AG10803 (cell line): ENCODE results near the gene VWA8.

Experiments
- DNase-seq: peaks from one replicate; pipeline ENCODE4 v3.0.0; 2010; ENCODE audit warnings: low read depth
- H3K4me3 ChIP-seq: 2 replicates; pipeline ENCODE4 v1.5.1; 2011; ENCODE audit warnings: mild to moderate bottlenecking, low read length, control low read depth
- TF ChIP-seq, protein P1 (sequence below): conservative IDR thresholded peaks from 2 replicates; pipeline ENCODE4 v1.5.1; 2011; ENCODE audit warnings: mild to moderate bottlenecking, low read length, control low read depth, inconsistent platforms

VWA8 gene

DNA sequence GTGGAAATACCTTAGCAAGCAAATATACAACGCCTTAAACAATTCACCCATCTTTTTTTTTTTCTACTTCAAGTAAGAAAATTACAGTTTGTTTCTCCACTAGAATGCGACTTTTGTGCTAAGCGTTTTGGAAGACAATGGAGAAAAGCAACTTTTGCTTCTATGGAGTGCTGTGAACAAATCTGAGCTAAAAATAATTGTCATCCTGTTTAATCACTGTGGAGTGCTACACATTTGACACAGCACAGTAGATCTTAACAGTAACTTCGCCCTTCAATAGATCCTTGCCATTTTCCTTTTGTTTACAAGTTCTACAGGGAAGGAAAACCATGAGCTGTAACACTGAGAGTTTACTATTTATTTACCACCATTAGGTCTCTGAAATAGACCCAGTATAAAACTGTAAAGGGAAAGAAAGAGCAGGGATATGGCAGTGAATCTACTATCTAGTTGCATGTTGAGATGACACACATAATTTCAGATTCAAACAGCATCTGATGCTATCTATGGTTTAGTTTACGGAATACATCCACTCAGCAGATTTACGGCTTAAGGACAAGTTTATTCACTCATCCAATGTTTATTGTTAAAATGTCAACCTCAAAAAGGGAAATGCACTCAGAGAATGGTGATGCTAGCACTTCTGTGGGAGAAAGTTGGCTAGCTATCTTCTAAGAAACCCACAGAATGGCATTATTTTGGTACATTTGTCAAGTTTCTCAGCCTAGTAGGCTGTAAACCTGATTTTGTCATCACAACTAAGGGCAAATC is 175.3 kb downstream of the VWA8 start:
- DNase-seq: no peak
- H3K4me3 ChIP-seq: no peak overlapping the region
- TF ChIP-seq, protein P1, sequence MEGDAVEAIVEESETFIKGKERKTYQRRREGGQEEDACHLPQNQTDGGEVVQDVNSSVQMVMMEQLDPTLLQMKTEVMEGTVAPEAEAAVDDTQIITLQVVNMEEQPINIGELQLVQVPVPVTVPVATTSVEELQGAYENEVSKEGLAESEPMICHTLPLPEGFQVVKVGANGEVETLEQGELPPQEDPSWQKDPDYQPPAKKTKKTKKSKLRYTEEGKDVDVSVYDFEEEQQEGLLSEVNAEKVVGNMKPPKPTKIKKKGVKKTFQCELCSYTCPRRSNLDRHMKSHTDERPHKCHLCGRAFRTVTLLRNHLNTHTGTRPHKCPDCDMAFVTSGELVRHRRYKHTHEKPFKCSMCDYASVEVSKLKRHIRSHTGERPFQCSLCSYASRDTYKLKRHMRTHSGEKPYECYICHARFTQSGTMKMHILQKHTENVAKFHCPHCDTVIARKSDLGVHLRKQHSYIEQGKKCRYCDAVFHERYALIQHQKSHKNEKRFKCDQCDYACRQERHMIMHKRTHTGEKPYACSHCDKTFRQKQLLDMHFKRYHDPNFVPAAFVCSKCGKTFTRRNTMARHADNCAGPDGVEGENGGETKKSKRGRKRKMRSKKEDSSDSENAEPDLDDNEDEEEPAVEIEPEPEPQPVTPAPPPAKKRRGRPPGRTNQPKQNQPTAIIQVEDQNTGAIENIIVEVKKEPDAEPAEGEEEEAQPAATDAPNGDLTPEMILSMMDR: no peak

DNA sequence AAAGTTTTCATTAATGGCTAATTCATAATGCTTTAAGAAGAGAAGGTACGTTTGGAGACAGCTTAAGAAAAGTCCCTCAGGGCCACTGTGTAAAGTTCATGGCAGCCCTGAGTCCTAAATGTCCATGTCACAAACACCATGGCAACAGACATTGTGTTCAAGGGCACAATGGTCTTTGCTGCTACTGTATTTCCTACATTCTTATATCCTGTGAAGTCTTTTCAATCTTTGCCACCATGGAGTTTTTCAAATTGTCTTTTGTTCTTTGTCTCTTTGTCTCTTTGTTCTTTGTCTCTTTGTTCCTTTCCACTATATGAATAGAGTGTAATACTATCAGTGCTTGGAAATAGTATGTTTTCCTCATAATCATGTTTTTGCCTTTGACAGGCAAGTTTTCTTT is 178.8 kb downstream of the VWA8 start:
- TF ChIP-seq, protein P1: no peak
- H3K4me3 ChIP-seq: no peak overlapping the region
- DNase-seq: no peak

DNA sequence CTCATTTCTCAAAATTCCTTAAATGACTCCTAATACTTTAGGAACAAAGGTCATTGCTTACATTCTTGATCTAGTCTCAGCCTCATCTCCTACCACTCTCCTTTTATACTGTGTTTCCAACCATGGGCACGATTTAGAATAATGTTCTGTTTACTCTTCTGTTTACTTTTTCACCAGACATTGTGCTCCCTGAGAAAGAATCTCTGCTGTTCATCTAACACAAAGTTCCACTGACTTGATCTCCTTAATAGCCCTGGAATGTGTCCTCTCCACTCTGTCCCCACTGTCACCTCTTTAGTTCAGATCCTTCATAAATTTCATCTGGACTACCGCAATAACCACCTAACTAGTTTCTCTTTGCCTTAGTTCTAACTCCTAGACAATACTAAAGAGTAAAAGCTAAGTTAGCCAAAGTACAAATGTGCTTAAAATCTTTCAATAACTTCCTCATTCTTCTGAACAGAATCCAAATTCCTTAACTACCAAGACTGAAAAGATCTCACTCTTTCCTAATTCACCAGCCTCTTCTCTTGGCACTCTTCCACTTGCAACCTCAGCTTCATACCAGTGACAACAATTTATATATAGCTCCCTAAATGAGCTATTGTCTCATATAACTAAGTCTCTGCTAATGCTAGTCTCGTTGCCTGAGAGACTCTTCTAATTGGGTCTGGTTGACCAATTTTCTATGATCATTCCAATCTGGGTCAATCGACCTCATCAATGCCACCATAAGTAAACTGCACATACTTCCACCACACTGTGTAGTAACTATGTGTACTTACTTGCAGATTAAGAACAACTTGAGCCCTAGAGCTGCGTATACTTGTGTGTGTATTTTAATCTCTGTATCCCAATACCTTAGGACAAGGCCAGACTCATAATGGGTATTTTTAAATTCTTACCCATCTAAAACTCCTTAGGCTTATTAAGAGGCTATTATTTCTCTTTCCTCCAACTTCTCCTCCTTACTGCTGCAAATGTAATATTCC is 179.9 kb downstream of the VWA8 start:
- TF ChIP-seq, protein P1: no peak
- H3K4me3 ChIP-seq: peak overlapping the region; percentile 20
- peak; percentile 98 for DNase-seq

DNA sequence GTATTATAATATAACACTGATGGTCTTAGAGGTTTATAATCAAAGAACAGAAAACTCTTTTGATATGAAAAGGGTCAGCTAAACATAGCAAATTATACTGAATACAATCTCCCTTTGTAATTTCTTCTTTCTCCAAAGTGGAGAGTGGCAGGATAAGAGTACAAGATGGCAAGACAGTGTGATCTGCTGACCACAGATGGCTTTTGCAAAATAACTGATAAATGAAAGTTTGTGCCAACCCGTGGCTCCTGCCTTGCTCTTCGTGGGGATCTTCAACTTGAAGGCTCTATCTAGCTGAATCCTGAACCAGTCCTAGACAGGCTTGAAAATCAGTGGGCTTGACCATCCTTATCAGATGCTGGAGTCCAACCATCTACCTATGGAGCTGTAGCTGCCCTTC is 185.7 kb downstream of the VWA8 start:
- DNase-seq: no peak
- H3K4me3 ChIP-seq: no peak overlapping the region
- TF ChIP-seq, protein P1: no peak

DNA sequence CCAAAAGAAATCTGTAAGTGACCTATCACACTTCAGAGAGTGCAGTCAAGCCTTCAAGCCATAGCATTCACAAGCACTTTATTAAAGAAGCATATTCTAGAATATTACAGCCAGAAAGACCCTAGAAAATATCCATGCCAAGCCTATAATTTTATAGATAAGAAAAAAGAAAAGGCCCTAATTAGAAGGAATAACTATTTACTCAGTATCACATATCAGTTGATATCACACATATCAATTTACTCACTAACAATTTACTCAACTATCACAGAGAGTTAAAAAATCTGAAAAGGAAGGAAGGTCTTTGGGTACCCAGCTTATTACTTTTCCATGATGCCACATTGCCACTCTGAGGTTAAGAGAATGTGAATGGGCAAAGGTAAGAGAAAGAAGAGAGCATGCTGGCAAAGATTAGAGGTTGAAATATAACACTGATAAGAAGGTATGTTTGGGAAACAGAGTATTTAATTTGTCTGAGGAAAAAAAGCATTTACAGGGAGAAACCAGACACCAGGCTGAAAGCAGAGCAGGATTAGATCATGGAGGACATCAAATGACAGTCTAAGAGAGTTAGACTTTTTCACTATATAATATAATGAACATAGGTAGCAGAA is 186.2 kb downstream of the VWA8 start:
- TF ChIP-seq, protein P1: no peak
- no peak overlapping the region for H3K4me3 ChIP-seq
- no peak for DNase-seq

DNA sequence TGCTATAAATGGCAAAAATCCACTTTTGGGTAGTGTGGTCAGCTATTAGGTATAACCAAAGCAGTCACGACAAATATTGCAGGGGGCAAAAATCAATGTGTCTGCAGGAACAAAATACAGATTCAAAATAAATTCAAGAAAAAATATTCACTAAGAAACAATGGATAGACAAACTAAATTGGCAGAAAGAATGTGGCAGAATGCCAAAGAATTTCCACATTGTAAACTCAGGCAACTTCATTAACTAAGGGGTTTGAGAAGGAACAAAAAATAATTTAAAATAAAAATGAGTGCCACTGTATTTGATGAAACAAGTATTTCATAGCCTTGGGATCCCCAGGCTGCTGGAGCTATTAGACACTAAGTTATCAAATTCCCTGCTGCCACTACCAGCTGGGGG is 193.1 kb downstream of the VWA8 start:
- no peak overlapping the region for H3K4me3 ChIP-seq
- peak; percentile 26 for DNase-seq
- TF ChIP-seq, protein P1: no peak
